ENCODE results near the gene ADAMTS8.
A peak's percentile ranks its signal among the peaks of the same experiment; 100 is the strongest.

The ADAMTS8 gene

DNA sequence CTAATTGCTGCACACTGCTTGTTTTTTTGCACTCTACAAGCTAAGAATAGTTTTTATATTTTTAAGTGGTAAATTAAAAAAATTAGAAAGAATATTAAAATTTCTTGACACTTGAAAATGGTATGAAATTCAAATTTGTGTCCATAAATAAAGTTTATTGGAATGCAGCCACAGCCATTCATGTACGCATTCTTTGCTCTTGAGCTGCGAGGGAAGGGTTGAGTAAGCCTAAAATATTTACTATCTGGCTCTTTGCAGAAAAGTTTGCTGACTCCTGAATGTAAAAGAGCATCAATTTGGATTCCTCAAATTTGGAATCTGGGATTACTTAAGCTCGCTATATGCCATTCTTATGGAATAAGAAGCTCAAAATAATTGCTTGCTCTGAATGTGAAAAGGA, 3.4 kb upstream of the ADAMTS8 start:
- Histone ChIP-seq H3K27ac (ENCODE audit: low read length) (no peak overlapping the region), H3K36me3 (ENCODE audit: control insufficient read depth, low read depth, low read length) (no peaks in the 10 kb centered on the region), H3K4me3 (ENCODE audit: low read length) (no peak overlapping the region), H3K4me1 (ENCODE audit: control insufficient read depth, low read depth, low read length) (peaks cover 6% of the 10 kb centered on the region), H3K9ac (ENCODE audit: low read length) (no peak overlapping the region), H3K27me3 (ENCODE audit: control insufficient read depth, insufficient read depth, low read length) (peaks cover 35% of the 10 kb centered on the region), H3K9me3 (ENCODE audit: control insufficient read depth, low read depth, low read length) (no peaks in the 10 kb centered on the region)

DNA sequence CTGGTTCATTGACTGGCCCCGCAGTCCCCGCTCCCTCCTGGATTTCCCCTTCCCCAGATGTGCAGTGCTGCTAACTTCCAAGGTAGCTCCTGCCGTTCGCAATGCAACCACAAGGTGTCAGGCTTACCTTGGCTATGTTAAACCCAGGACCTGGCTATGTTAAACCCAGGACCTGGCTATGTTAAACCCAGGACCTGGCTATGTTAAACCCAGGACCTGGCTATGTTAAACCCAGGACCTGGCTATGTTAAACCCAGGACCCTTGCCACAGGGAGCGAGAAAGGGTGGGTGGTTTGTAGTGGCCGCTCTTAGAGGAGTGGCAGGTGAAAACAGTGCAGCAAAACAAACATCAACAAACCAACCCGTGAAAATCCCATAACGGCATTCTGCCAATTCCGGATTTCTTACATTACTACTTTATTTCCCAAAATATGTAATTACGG, 2.9 kb upstream of the ADAMTS8 start:
- peaks cover 9% of the 10 kb centered on the region for H3K4me1 ChIP-seq (ENCODE audit: control insufficient read depth, low read depth, low read length)
- H3K36me3 ChIP-seq (ENCODE audit: control insufficient read depth, low read depth, low read length) = no peaks in the 10 kb centered on the region
- H3K27ac ChIP-seq (ENCODE audit: low read length) = no peak overlapping the region
- H3K9ac ChIP-seq (ENCODE audit: low read length) = no peak overlapping the region
- no peaks in the 10 kb centered on the region for H3K9me3 ChIP-seq (ENCODE audit: control insufficient read depth, low read depth, low read length)
- no peak overlapping the region for H3K4me3 ChIP-seq (ENCODE audit: low read length)
- H3K27me3 ChIP-seq (ENCODE audit: control insufficient read depth, insufficient read depth, low read length) = peaks cover 40% of the 10 kb centered on the region

DNA sequence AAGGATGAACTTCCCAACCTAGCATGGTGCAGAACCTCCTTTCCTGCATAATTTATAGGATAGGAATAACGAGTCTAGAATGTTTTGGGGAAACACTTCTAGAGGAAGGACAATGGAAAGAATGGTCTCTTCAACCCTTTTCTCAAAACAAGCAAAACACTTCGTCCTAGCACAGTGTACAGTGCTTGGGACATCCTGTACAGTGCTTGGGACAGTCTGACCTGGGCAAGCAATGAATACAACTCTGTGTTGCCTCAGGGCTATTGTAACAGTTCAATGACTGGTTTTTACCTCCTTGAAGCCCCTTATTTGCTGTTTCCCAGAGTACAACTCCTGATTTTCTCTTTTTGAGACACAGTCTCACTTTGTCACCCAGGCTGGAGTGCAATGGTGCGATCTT, 1.6 kb upstream of the ADAMTS8 start:
- H3K4me1 ChIP-seq (ENCODE audit: control insufficient read depth, low read depth, low read length) = peaks cover 10% of the 10 kb centered on the region
- H3K4me3 ChIP-seq (ENCODE audit: low read length) = no peak overlapping the region
- H3K9ac ChIP-seq (ENCODE audit: low read length) = no peak overlapping the region
- peaks cover 46% of the 10 kb centered on the region for H3K27me3 ChIP-seq (ENCODE audit: control insufficient read depth, insufficient read depth, low read length)
- no peak overlapping the region for H3K27ac ChIP-seq (ENCODE audit: low read length)
- no peaks in the 10 kb centered on the region for H3K9me3 ChIP-seq (ENCODE audit: control insufficient read depth, low read depth, low read length)
- H3K36me3 ChIP-seq (ENCODE audit: control insufficient read depth, low read depth, low read length) = no peaks in the 10 kb centered on the region

DNA sequence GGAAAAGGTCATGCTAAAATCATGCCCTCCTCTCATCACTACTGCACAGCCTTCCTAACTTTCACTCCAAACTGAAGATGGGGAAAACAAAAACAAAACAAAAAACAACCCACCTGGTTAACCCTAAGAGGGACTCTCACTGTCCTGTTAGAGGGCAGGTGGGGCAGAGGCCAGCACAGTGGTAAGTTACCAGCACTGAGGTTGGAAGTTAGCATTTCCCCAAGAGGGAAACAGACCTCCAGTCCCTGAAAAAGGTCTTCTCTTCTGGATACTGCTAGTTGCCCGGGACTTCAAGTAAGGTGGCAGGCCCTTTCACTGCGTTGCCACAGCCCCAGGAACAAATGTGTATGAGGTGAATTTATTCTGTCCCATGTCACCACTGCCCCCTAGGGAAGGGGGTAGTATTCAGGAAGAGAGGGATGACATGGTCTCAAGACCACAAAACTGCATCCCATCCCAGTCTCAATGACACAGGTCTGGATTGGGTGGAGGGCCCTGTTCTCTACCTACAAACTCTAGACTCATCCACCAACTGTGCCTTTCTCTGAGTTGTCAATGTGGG, 792 bp upstream of the ADAMTS8 start:
- H3K36me3 ChIP-seq (ENCODE audit: control insufficient read depth, low read depth, low read length) = no peaks in the 10 kb centered on the region
- no peak overlapping the region for H3K27ac ChIP-seq (ENCODE audit: low read length)
- H3K9ac ChIP-seq (ENCODE audit: low read length) = no peak overlapping the region
- no peaks in the 10 kb centered on the region for H3K9me3 ChIP-seq (ENCODE audit: control insufficient read depth, low read depth, low read length)
- peaks cover 10% of the 10 kb centered on the region for H3K4me1 ChIP-seq (ENCODE audit: control insufficient read depth, low read depth, low read length)
- H3K27me3 ChIP-seq (ENCODE audit: control insufficient read depth, insufficient read depth, low read length) = peaks cover 46% of the 10 kb centered on the region
- peak overlapping the region; percentile 66 for H3K4me3 ChIP-seq (ENCODE audit: low read length)

DNA sequence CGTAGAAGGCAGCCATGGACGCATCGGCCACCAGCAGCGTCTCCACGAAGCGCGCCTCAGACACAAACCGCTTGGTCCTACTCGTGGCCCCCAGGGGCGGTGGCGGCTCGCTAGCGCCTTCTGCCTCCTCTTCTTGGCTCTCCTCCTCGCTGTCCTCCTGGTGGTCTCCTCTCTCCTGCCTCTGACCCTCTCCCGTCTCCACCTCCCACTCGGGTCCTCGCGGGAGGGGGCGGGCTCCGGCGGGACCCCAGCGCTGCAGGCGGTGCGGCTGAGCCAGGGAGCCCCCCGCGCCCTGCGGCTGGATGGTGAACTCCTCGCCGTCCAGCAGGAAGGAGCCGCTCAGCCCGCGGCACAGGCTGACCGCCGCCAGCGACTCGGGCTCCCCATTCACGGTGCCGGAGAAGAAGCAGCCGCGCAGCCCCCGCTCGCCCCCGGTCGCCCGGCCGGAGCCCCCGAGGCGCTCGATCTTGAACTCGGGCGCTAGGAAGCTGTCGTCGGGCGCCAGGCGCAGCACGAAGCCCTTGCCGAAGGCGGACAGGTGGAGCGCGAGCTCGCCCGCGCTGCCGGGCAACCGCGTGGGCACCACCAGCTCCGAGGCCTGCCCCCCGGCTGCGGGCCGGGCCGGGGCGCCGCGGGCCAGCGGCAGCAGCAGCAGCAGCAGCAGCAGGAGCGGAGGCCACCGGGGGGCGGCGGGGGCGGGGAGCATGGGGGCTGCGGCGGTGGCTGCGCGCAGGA, 661 bp downstream of the ADAMTS8 start:
- Histone ChIP-seq H3K27me3 (ENCODE audit: control insufficient read depth, insufficient read depth, low read length) (peaks cover 46% of the 10 kb centered on the region), H3K4me3 (ENCODE audit: low read length) (peak overlapping the region; percentile 57), H3K27ac (ENCODE audit: low read length) (no peak overlapping the region), H3K9me3 (ENCODE audit: control insufficient read depth, low read depth, low read length) (no peaks in the 10 kb centered on the region), H3K4me1 (ENCODE audit: control insufficient read depth, low read depth, low read length) (peaks cover 10% of the 10 kb centered on the region), H3K36me3 (ENCODE audit: control insufficient read depth, low read depth, low read length) (no peaks in the 10 kb centered on the region), H3K9ac (ENCODE audit: low read length) (peak overlapping the region; percentile 20)

DNA sequence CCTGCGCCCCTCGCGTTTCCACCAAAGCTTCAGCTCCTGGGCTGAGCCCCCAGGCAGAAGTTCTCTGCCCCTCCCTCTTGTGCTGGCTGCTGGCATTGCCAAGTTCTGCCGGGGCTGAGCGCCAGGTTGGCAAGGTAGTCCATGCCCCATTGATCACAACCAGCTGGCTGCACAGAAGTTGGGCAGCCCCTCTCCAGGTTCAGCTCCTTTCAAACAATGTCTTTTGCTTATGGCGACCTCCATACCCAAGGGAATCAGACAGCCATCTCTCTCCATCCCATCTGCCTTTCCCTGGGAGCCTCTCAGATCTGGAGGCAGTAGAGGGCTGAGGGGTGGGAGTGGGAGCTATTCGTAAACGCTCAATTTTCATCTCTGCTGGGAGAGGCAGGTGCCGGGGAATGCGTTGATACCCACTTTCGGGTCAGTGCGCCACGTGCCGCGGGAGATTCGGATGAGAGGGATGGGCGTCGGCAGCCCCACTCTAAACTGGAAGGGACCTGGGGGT, 1.5 kb downstream of the ADAMTS8 start:
- Histone ChIP-seq H3K9me3 (ENCODE audit: control insufficient read depth, low read depth, low read length) (no peaks in the 10 kb centered on the region), H3K9ac (ENCODE audit: low read length) (no peak overlapping the region), H3K27me3 (ENCODE audit: control insufficient read depth, insufficient read depth, low read length) (peaks cover 46% of the 10 kb centered on the region), H3K36me3 (ENCODE audit: control insufficient read depth, low read depth, low read length) (no peaks in the 10 kb centered on the region), H3K4me1 (ENCODE audit: control insufficient read depth, low read depth, low read length) (peaks cover 10% of the 10 kb centered on the region), H3K4me3 (ENCODE audit: low read length) (peak overlapping the region; percentile 57), H3K27ac (ENCODE audit: low read length) (no peak overlapping the region)

DNA sequence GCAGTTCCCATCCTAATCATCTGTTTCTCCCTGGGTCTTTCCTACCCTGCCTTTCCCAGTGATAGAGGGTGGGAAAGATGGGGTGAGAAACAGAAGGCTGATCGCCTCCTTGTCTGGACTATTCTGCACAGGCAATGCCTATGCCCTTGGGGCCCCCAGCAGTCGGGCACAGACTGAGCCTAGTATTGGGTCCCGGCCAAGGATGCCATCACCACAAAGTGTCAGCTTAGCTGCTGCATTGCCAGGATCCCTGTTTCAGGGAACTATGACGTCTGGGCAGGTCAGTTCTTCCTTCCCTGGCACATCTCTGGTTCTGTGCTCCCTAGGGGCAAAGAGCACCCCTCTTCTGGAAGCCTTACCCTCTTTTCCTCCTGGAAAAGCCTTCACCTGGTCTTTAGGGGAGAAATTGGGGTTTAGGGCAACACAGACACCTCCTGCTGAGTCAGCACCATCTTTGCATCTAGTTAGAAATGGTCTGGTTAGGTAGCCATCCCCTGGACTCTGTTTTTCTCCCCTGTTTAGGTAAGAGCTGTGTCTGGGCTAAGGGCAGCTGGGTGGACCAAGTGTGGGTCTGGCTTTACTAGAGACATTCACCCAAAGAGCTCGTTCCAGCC, 2.1 kb downstream of the ADAMTS8 start:
- H3K4me3 ChIP-seq (ENCODE audit: low read length) = no peak overlapping the region
- no peak overlapping the region for H3K9ac ChIP-seq (ENCODE audit: low read length)
- no peak overlapping the region for H3K27ac ChIP-seq (ENCODE audit: low read length)
- H3K4me1 ChIP-seq (ENCODE audit: control insufficient read depth, low read depth, low read length) = peaks cover 10% of the 10 kb centered on the region
- H3K27me3 ChIP-seq (ENCODE audit: control insufficient read depth, insufficient read depth, low read length) = peaks cover 46% of the 10 kb centered on the region
- H3K9me3 ChIP-seq (ENCODE audit: control insufficient read depth, low read depth, low read length) = no peaks in the 10 kb centered on the region
- no peaks in the 10 kb centered on the region for H3K36me3 ChIP-seq (ENCODE audit: control insufficient read depth, low read depth, low read length)

DNA sequence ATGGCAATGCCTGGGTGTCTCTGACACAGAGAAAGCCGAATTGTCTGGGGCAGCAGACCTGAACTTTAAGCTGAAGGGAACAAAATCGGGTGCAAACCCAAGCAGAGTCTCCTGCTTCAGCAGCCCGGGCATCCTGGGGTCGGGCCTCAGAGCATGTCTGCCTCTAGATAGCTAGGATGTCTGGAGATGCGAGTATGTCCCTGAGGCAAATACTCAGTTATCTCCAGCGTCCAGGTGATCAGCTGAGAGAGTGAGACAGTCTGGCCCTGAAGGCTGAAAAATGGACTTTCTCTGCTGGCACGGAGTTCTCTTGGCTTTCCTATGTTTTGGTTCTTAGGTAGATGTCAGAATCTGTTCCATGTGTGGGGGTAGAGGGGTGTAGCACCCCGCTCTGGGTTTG, 3.3 kb downstream of the ADAMTS8 start:
- peaks cover 40% of the 10 kb centered on the region for H3K27me3 ChIP-seq (ENCODE audit: control insufficient read depth, insufficient read depth, low read length)

DNA sequence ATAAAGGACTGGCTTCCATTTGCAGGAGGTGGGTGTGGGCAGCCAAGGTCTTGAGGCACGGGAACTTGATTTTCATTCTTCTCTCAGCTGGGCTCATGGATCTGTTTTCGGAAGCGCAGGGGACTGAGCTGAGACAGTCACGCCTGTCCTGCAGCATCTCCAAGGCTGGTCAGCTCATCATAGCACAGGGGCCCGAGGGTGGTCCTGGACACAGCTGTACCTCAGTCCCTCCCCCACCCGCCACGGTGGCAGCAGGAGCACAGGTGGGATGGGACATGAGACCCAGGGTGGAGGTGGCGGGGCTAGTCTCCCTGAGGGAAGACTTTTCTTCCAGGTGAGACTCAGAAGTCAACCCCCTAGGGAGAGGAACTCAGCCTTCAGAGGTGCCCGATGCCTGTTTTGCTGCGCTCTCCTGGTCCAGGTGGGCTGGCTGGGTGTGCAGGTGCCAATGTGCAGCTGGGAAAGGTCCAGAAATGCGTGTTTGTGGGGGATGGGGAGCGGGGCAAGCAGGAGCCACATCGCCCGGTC, 3.7 kb downstream of the ADAMTS8 start:
- peaks cover 36% of the 10 kb centered on the region for H3K27me3 ChIP-seq (ENCODE audit: control insufficient read depth, insufficient read depth, low read length)
- no peak overlapping the region for H3K9ac ChIP-seq (ENCODE audit: low read length)
- H3K4me3 ChIP-seq (ENCODE audit: low read length) = no peak overlapping the region
- H3K4me1 ChIP-seq (ENCODE audit: control insufficient read depth, low read depth, low read length) = peaks cover 10% of the 10 kb centered on the region
- no peaks in the 10 kb centered on the region for H3K36me3 ChIP-seq (ENCODE audit: control insufficient read depth, low read depth, low read length)
- H3K9me3 ChIP-seq (ENCODE audit: control insufficient read depth, low read depth, low read length) = no peaks in the 10 kb centered on the region
- H3K27ac ChIP-seq (ENCODE audit: low read length) = no peak overlapping the region

More for the DNA sequence above, 3.3 kb downstream of the ADAMTS8 start:
- Histone ChIP-seq H3K36me3 (ENCODE audit: control insufficient read depth, low read depth, low read length) (no peaks in the 10 kb centered on the region), H3K27ac (ENCODE audit: low read length) (no peak overlapping the region), H3K4me3 (ENCODE audit: low read length) (no peak overlapping the region), H3K4me1 (ENCODE audit: control insufficient read depth, low read depth, low read length) (peaks cover 10% of the 10 kb centered on the region), H3K9me3 (ENCODE audit: control insufficient read depth, low read depth, low read length) (no peaks in the 10 kb centered on the region), H3K9ac (ENCODE audit: low read length) (no peak overlapping the region)

DNA sequence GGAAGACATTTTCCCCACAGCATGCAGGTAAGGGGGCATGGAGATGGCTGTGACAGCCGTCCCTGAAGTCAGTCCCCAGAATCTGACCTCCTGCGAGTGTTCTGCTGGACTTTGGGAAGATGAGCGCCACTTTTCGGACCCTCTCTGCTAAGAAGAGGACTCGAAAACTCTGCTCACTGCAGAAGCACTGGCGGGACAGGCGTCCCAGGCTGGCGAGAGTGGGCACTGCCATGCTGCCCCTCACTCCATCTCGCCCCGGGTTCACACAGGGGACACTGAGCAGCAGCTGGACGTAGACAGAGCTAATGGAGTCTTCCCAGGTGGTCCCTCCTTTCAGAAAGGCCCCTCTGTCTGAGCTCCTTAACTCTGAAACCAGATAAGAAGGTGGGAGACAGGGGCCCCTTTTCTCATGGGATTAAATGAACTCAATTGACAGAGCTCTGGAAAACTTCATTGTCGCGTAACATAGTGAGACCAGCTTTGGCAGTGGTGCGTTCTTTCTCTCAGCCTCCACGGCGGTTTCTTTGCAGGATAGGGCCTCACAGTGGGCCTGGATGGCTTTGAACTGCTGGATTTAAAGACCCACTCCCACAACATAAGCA, 4.8 kb downstream of the ADAMTS8 start:
- peaks cover 25% of the 10 kb centered on the region for H3K27me3 ChIP-seq (ENCODE audit: control insufficient read depth, insufficient read depth, low read length)
- H3K36me3 ChIP-seq (ENCODE audit: control insufficient read depth, low read depth, low read length) = no peaks in the 10 kb centered on the region
- H3K9ac ChIP-seq (ENCODE audit: low read length) = no peak overlapping the region
- H3K4me1 ChIP-seq (ENCODE audit: control insufficient read depth, low read depth, low read length) = peaks cover 5% of the 10 kb centered on the region
- no peak overlapping the region for H3K27ac ChIP-seq (ENCODE audit: low read length)
- no peak overlapping the region for H3K4me3 ChIP-seq (ENCODE audit: low read length)
- H3K9me3 ChIP-seq (ENCODE audit: control insufficient read depth, low read depth, low read length) = no peaks in the 10 kb centered on the region

DNA sequence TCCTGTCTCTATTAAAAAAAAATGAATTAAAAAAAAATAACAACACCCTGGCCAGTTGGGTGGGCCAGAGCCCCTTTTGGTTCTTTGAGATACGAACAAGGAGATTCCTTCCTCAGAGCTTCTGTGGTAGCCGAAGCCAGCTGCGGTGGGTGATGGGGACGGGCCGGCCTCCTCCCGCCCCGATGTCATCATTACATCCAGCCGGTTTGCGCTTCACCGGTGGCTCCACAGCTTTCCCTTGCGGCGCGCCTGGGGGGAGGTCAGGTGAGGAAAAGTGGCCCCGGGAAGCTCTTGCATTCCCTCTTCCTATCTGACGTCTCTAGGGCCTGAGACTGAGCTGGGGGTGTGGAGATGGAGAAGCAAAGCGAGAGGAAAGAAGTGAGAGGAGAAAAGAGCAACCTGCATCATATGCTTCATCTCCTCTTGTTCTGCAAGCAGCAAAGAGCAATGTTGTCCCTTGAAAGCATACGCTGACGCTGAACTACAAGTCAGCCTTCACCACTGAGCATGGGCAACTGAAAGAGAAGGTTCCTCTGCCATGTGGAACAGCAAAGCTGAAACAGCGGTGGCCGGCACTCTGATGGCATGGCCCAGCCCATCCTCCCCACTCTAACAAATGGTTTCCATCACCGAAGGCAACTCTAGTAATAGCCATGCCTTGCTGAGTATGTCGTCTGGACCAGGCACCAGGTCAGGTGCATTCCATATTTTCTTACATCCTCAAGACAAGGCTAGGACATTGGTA, 6.0 kb downstream of the ADAMTS8 start:
- Histone ChIP-seq H3K4me1 (ENCODE audit: control insufficient read depth, low read depth, low read length) (peaks cover 5% of the 10 kb centered on the region), H3K36me3 (ENCODE audit: control insufficient read depth, low read depth, low read length) (no peaks in the 10 kb centered on the region), H3K27me3 (ENCODE audit: control insufficient read depth, insufficient read depth, low read length) (peaks cover 17% of the 10 kb centered on the region), H3K27ac (ENCODE audit: low read length) (no peak overlapping the region), H3K9me3 (ENCODE audit: control insufficient read depth, low read depth, low read length) (no peaks in the 10 kb centered on the region), H3K4me3 (ENCODE audit: low read length) (no peak overlapping the region), H3K9ac (ENCODE audit: low read length) (no peak overlapping the region)

Measured in iPS-18a (cell line).